H1 (cell line): ENCODE data around the gene DEFB119. TPM values are rescaled to one million over a fixed set of nuclear protein-coding genes. Genes with fewer than 3 reads are reported as not detected.
"Not testable (repeated sequence)": the region's sequence is repeated elsewhere in the genome, so short reads cannot be mapped to it uniquely, and the experiment has no call there.

Experiments
- CTCF ChIA-PET: fragments of 300-600 bp; sonication (Branson Sonifier 250); formaldehyde crosslinking; loops from one replicate; lab custom pipeline; 2021; ENCODE audit not compliant: partially characterized antibody; lab: Charles Lee
- POLR2A ChIA-PET: fragments of 300-600 bp; sonication (Branson Sonifier 250); formaldehyde crosslinking; loops from one replicate; lab custom pipeline; 2021; ENCODE audit warnings: inconsistent platforms; ENCODE audit not compliant: partially characterized antibody; lab: Charles Lee
- DNase-seq, 2 experiments: peaks; one replicate each; pipeline versions ENCODE4 v3.0.0 to v3.0.0-alpha.2; 2010 to 2022; ENCODE audit warnings: low spot score in 2 of 2, low read depth in 1 of 2, mixed read lengths in 1 of 2
- FAIRE-seq: peaks from 2 replicates; lab custom pipeline; 2011; peaks lifted over from hg19 to GRCh38; lab: Jason Lieb, UNC
- H2AFZ ChIP-seq: 2 replicates; pipeline ENCODE4 v1.8.1; 2012; ENCODE audit warnings: low read length, inconsistent platforms
- H2AK5ac ChIP-seq: 2 replicates; pipeline ENCODE4 v1.6.1; 2013; ENCODE audit warnings: low read depth, low read length
- H2BK120ac ChIP-seq: replicated peaks from 2 replicates; pipeline ENCODE3; 2013; ENCODE audit warnings: low read depth, low read length, inconsistent platforms
- H2BK12ac ChIP-seq: 2 replicates; pipeline ENCODE4 v1.6.1; 2013; ENCODE audit warnings: low read depth, low read length
- H2BK15ac ChIP-seq: 2 replicates; pipeline ENCODE4 v1.6.1; 2013; ENCODE audit warnings: low read length
- H2BK20ac ChIP-seq: 2 replicates; pipeline ENCODE4 v1.6.1; 2013; ENCODE audit warnings: low read length
- H2BK5ac ChIP-seq: 2 replicates; pipeline ENCODE4 v1.6.1; 2013; ENCODE audit warnings: low read depth, low read length
- H3K14ac ChIP-seq: 2 replicates; pipeline ENCODE4 v1.6.1; 2013; ENCODE audit warnings: inconsistent platforms; ENCODE audit not compliant: insufficient read length
- H3K18ac ChIP-seq: 2 replicates; pipeline ENCODE4 v1.6.1; 2013; ENCODE audit warnings: low read length; ENCODE audit errors: extremely low read depth
- H3K23ac ChIP-seq: 2 replicates; pipeline ENCODE4 v1.6.1; 2013; ENCODE audit warnings: inconsistent platforms; ENCODE audit not compliant: insufficient read length
- H3K23me2 ChIP-seq: 2 replicates; pipeline ENCODE4 v1.6.1; 2013; ENCODE audit warnings: low read depth, low read length
- H3K27ac ChIP-seq: 2 replicates; pipeline ENCODE4 v1.6.1; 2011; ENCODE audit warnings: low read depth, low read length, inconsistent platforms
- H3K27me3 ChIP-seq, 4 experiments: replicated peaks in 1 of 4; 1 replicate in 1 of 4; 2 replicates in 3 of 4; pipeline versions ENCODE4 v1.6.1 to v1.8.1; 2011 to 2013; ENCODE audit warnings: low read length in 3 of 4, mild to moderate bottlenecking in 3 of 4, inconsistent platforms in 2 of 4, mixed read lengths in 2 of 4, moderate library complexity in 1 of 4; ENCODE audit not compliant: control insufficient read depth in 3 of 4, insufficient read depth in 3 of 4; ENCODE audit errors: extremely low read depth in 1 of 4
- H3K36me3 ChIP-seq, 4 experiments: 2 replicates each; pipeline versions ENCODE4 v1.6.1 to v1.8.1; 2011 to 2013; ENCODE audit warnings: mild to moderate bottlenecking in 4 of 4, low read length in 3 of 4, moderate library complexity in 2 of 4, control low read depth in 1 of 4, inconsistent platforms in 1 of 4; ENCODE audit not compliant: insufficient read depth in 4 of 4, control insufficient read depth in 2 of 4
- H3K4ac ChIP-seq: replicated peaks from 2 replicates; pipeline ENCODE3; 2013; ENCODE audit warnings: low read length, low read depth, mixed read lengths, inconsistent platforms; ENCODE audit not compliant: insufficient read length
- H3K4me1 ChIP-seq, 4 experiments: replicated peaks in 1 of 4; 1 replicate in 1 of 4; 2 replicates in 3 of 4; pipeline versions ENCODE4 v1.6.1 to v1.8.1; 2011 to 2013; ENCODE audit warnings: low read length in 3 of 4, inconsistent platforms in 2 of 4, mixed read lengths in 1 of 4; ENCODE audit not compliant: insufficient read depth in 4 of 4, control insufficient read depth in 3 of 4
- H3K4me2 ChIP-seq, 2 experiments: 2 replicates each; pipeline versions ENCODE4 v1.6.1 to v1.8.1; 2011 to 2013; ENCODE audit warnings: low read depth in 2 of 2, low read length in 2 of 2, control low read depth in 1 of 2, inconsistent platforms in 1 of 2, mild to moderate bottlenecking in 1 of 2; ENCODE audit not compliant: insufficient read depth in 1 of 2
- H3K4me3 ChIP-seq, 4 experiments: fragments of 200-600, 300-600 bp in 1 of 4; sonication (generic), shearing (Covaris generic), sonication (Bioruptor Twin) in 1 of 4; 2 replicates each; pipeline versions ENCODE4 v1.5.1 to v1.8.1; 2011 to 2016; ENCODE audit warnings: low read length in 4 of 4, low read depth in 3 of 4, control low read depth in 2 of 4, inconsistent platforms in 2 of 4, mild to moderate bottlenecking in 2 of 4, mixed read lengths in 1 of 4, moderate library complexity in 1 of 4; ENCODE audit not compliant: insufficient read depth in 2 of 4; ENCODE audit errors: extremely low read depth in 1 of 4
- H3K56ac ChIP-seq: replicated peaks from 2 replicates; pipeline ENCODE3; 2013; ENCODE audit warnings: low read depth, mild to moderate bottlenecking, mixed read lengths, low read length, inconsistent platforms; ENCODE audit not compliant: insufficient read length
- H3K79me1 ChIP-seq: 2 replicates; pipeline ENCODE4 v1.6.1; 2013; ENCODE audit warnings: low read depth, low read length, control low read depth
- H3K79me2 ChIP-seq, 2 experiments: 2 replicates each; pipeline versions ENCODE4 v1.6.1 to v1.8.1; 2012 to 2013; ENCODE audit warnings: low read length in 2 of 2, mild to moderate bottlenecking in 2 of 2, inconsistent platforms in 1 of 2; ENCODE audit not compliant: insufficient read depth in 2 of 2, control insufficient read depth in 1 of 2
- H3K9ac ChIP-seq, 4 experiments: replicated peaks in 1 of 4; 1 replicate in 1 of 4; 2 replicates in 3 of 4; pipeline versions ENCODE4 v1.6.1 to v1.8.1; 2011 to 2013; ENCODE audit warnings: low read depth in 3 of 4, low read length in 3 of 4, control low read depth in 2 of 4, mild to moderate bottlenecking in 2 of 4, moderate library complexity in 2 of 4, inconsistent platforms in 1 of 4; ENCODE audit errors: extremely low read depth in 1 of 4
- H3K9me3 ChIP-seq, 2 experiments: 2 replicates each; pipeline versions ENCODE4 v1.6.1 to v1.8.1; 2012 to 2013; ENCODE audit warnings: mild to moderate bottlenecking in 2 of 2, moderate library complexity in 2 of 2, control low read depth in 1 of 2, inconsistent platforms in 1 of 2, low read depth in 1 of 2, low read length in 1 of 2, mixed read lengths in 1 of 2; ENCODE audit not compliant: insufficient read depth in 2 of 2
- H4K20me1 ChIP-seq, 2 experiments: replicated peaks in 1 of 2; 2 replicates each; pipeline versions ENCODE3 to v1.8.1; 2011 to 2013; ENCODE audit warnings: inconsistent platforms in 2 of 2, low read length in 2 of 2, mild to moderate bottlenecking in 1 of 2; ENCODE audit not compliant: insufficient read depth in 2 of 2, control insufficient read depth in 1 of 2
- H4K5ac ChIP-seq: 2 replicates; pipeline ENCODE4 v1.6.1; 2013; ENCODE audit warnings: low read length, low read depth, mixed read lengths, inconsistent platforms; ENCODE audit not compliant: insufficient read length
- H4K8ac ChIP-seq: 2 replicates; pipeline ENCODE4 v1.8.0; 2013; ENCODE audit warnings: mild to moderate bottlenecking, moderate library complexity, low read length, inconsistent platforms; ENCODE audit not compliant: insufficient read depth; ENCODE audit errors: extremely low read depth
- H4K91ac ChIP-seq: replicated peaks from 2 replicates; pipeline ENCODE3; 2013; ENCODE audit warnings: low read length, mixed read lengths, inconsistent platforms; ENCODE audit not compliant: insufficient read length
- WGBS, 2 experiments: shearing (Covaris generic) in 1 of 2; methylation state at CpG; one replicate each; pipeline versions ENCODE4 v1.1.6 to v1.1.7; 2013 to 2015; ENCODE audit warnings: low lambda C conversion rate in 2 of 2, mixed read lengths in 2 of 2, inconsistent platforms in 1 of 2, low coverage in 1 of 2, missing lambda C conversion rate in 1 of 2; ENCODE audit not compliant: insufficient replicate concordance in 2 of 2, insufficient coverage in 1 of 2, insufficient read length in 1 of 2; ENCODE audit errors: extremely low coverage in 1 of 2, missing lambda C conversion rate in 1 of 2; 5-methylcytosine and 5-hydroxymethylcytosine counted together
- polyA plus RNA-seq, 7 experiments: library from polyadenylated mRNA; depleted of rRNA in 3 of 7; stranded (reverse) in 5 of 7; unstranded in 2 of 7; fragments of >200 nt in 5 of 7; fragments of 200-250 nt in 2 of 7; gene quantifications; 1 replicate in 5 of 7; 2 replicates in 1 of 7; 4 replicates in 1 of 7; pipeline versions ENCODE4 v1.2.1 to v1.2.3, GENCODE V29; 2011 to 2013; ENCODE audit warnings: missing spikeins in 2 of 7, mixed read lengths in 2 of 7
- total RNA-seq: library from RNA; stranded (reverse); fragmentation: NEBNext Ultra II Directional; extraction: Animal tissue kit (Norgen Biotek cat#: 25700); gene quantifications from 2 replicates; pipeline ENCODE4 v1.2.1, GENCODE V29; 2021

Gene DEFB119
- total and polyA plus RNA-seq, 2 of the 8 experiments (the other 6 are each of a cell fraction or from before 2014, with no cell fraction given): not detected

GRCh38 chr20:31364272-31364671, 26.1 kb downstream of the DEFB119 start:
- FAIRE-seq, POLR2A ChIA-PET: not testable (repeated sequence)
- H3K9me3 ChIP-seq: peaks cover 45 to 81% of the 10 kb centered on the region in 2 experiments

More at GRCh38 chr20:31364272-31364671, 26.1 kb downstream of the DEFB119 start:
- H3K56ac ChIP-seq, H2BK120ac ChIP-seq, H3K23ac ChIP-seq, H2BK12ac ChIP-seq, H4K8ac ChIP-seq, H3K79me1 ChIP-seq, H3K4me3 ChIP-seq, H4K91ac ChIP-seq, H2BK20ac ChIP-seq, H3K23me2 ChIP-seq, H3K14ac ChIP-seq, H3K4me2 ChIP-seq, H3K27me3 ChIP-seq, H3K18ac ChIP-seq, H3K27ac ChIP-seq, H3K4ac ChIP-seq, H2BK15ac ChIP-seq, H2BK5ac ChIP-seq, CTCF ChIA-PET, H3K79me2 ChIP-seq, H4K5ac ChIP-seq, H3K4me1 ChIP-seq, H2AFZ ChIP-seq, DNase-seq, H3K9ac ChIP-seq, H3K36me3 ChIP-seq, H2AK5ac ChIP-seq, H4K20me1 ChIP-seq: not testable (repeated sequence)
- 71% methylated on average over 5 of the region's 5 CpGs; no CpG with 5 or more reads in 1 of the 2 experiments for WGBS, 2 experiments
